HUES48 (cell line): ENCODE measurements around the gene PLCB1.
A peak's percentile ranks its signal among the peaks of the same experiment; 100 is the strongest.
"Not testable (repeated sequence)": the region's sequence is repeated elsewhere in the genome, so short reads cannot be mapped to it uniquely, and the experiment has no call there.

Source experiments
- H3K27ac ChIP-seq: one replicate; pipeline ENCODE4 v1.7.0; 2013; ENCODE audit warnings: low read depth, low read length, inconsistent platforms
- H3K27me3 ChIP-seq: 2 replicates; pipeline ENCODE4 v1.6.1; 2013; ENCODE audit warnings: mild to moderate bottlenecking, low read length; ENCODE audit not compliant: control insufficient read depth, insufficient read depth
- H3K36me3 ChIP-seq: 2 replicates; pipeline ENCODE4 v1.6.1; 2013; ENCODE audit warnings: low read length; ENCODE audit not compliant: control insufficient read depth, insufficient read depth
- H3K4me1 ChIP-seq: 2 replicates; pipeline ENCODE4 v1.6.1; 2013; ENCODE audit warnings: mild to moderate bottlenecking, low read length; ENCODE audit not compliant: control insufficient read depth, insufficient read depth
- H3K4me3 ChIP-seq: 2 replicates; pipeline ENCODE4 v1.5.1; 2013; ENCODE audit warnings: mild to moderate bottlenecking, low read depth, low read length
- H3K9ac ChIP-seq: 2 replicates; pipeline ENCODE4 v1.6.1; 2013; ENCODE audit warnings: mild to moderate bottlenecking, low read depth, low read length, moderate library complexity
- H3K9me3 ChIP-seq: 2 replicates; pipeline ENCODE4 v1.6.1; 2013; ENCODE audit warnings: low read length; ENCODE audit not compliant: control insufficient read depth, insufficient read depth

PLCB1 gene

DNA sequence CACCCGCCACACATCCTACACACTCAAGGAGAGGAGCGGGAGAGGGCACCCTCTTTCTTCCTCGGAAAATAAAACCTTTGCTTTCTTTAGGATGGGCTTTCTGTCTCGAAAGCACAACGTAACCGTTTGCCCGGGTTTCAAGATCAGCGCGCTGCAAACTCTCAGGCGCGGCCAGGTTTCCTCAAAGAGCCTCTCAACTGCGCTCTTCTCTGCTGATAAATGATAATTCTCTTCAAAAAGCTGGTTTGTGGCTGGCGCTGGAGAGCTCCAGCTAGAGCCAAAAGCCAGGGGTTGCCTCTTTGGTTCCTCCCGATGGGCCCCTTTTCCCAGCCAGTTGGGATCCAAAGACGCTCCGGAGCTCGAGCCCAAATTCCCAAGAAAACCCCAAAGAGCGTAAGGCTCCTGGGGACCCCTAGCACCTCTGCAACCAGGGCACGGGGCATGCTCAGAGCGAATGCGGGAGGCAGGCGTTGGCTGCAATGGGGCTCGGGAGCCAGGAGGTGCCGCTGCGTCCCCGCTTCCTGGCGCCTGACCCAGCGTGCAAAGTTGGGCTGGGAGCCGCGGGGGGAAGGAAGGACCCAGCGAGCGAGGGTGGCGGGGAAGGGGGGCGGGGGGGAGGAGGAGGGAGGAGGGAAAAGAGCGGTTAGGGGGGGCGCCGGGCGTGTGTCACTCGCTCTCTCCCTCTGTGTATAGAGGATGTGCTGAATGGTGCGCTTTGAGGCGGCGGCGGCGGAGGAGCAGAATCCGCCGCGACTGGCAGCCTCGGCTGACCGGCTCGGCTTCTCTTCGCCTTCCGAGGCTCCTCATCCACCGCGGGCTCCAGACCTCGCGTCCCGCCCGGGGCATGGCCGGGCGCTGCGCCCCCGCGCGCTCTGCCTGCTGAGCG is at the start of gene PLCB1:
TSS of gene PLCB1 (plus strand) at position 669 of the 886 bp plus-strand sequence. CDS start 386 bp downstream, outside the sequence.
- Histone ChIP-seq H3K9ac (peak within 1 kb of the TSS; percentile 40; the same call in 1 of the 2 replicates), H3K4me1 (peaks cover 26% of the 10 kb centered on the region), H3K9me3 (no peaks in the 10 kb centered on the region), H3K27me3 (peaks cover 38% of the 10 kb centered on the region), H3K27ac (no peak within 1 kb of the TSS), H3K4me3 (peak within 1 kb of the TSS; percentile 73), H3K36me3 (no peaks in the 10 kb centered on the region)

DNA sequence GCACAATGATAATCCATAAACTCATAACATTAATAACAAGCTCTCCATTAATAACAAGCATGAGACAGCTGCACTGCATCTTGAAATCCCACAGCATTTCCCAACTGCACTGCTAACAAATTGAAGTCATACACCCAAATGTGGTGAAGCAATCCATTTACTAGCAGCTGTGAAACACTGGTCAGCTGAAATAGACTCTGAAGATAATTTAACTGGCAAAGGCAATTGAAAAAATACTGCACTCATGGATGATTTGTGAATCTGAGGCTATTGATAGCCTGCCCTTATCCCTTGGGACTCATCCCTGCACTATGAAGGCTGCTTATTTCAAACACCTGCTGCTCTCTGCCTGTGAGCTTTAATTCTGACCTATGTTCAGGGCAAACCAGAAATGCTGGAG is 49.1 kb upstream of the PLCB1 start:
- no peak overlapping the region for H3K27ac ChIP-seq
- H3K4me1 ChIP-seq: no peaks in the 10 kb centered on the region
- no peaks in the 10 kb centered on the region for H3K9me3 ChIP-seq

DNA sequence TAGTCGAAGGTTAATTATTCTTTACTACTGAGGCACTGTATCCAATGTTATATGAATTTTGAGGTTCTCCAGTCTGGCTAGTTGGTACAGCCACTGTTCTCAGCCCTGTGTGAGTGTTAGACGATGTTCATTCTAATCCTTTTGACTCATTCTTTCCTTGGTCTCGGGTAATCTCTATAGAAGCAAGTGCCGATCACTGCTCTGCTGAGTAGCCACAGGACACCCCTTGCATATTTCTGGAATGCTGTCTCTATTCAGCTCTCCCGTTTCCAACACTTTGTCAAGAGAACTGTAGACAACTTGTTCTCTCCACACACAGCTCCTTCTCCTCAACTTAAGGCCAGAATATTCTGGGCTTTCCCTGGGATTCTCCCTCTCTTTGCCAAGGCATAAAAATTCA is 42.4 kb upstream of the PLCB1 start:
- Histone ChIP-seq H3K27me3 (no peaks in the 10 kb centered on the region), H3K27ac (no peak overlapping the region), H3K9ac (no peak overlapping the region), H3K4me3 (no peak overlapping the region), H3K9me3 (no peaks in the 10 kb centered on the region), H3K4me1 (no peaks in the 10 kb centered on the region), H3K36me3 (no peaks in the 10 kb centered on the region)

More for the DNA sequence above, 49.1 kb upstream of the PLCB1 start:
- H3K27me3 ChIP-seq: no peaks in the 10 kb centered on the region
- no peak overlapping the region for H3K9ac ChIP-seq
- H3K36me3 ChIP-seq: no peaks in the 10 kb centered on the region
- no peak overlapping the region for H3K4me3 ChIP-seq

DNA sequence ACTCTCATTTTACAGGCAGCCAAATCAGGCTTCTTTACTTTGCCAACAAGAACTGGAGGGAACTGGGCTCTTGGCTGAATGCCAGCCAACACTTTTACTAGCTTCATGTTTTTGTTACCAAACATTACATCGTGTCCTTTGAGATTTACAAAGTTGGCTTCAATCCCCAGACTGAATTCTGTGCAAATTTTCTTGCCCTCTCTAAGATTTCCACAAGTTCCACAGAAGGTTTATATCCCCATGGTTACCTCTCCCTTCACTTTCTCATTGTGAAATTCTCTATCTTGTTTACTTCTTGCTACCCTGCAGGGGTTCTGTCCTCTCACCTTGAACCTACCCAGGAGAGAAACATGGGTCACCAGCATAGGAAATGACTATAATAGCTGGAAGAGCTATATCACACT is 37.6 kb upstream of the PLCB1 start:
- Histone ChIP-seq H3K4me1 (no peaks in the 10 kb centered on the region), H3K4me3 (no peak overlapping the region), H3K27ac (no peak overlapping the region), H3K9ac (no peak overlapping the region), H3K27me3 (no peaks in the 10 kb centered on the region), H3K36me3 (no peaks in the 10 kb centered on the region), H3K9me3 (no peaks in the 10 kb centered on the region)

DNA sequence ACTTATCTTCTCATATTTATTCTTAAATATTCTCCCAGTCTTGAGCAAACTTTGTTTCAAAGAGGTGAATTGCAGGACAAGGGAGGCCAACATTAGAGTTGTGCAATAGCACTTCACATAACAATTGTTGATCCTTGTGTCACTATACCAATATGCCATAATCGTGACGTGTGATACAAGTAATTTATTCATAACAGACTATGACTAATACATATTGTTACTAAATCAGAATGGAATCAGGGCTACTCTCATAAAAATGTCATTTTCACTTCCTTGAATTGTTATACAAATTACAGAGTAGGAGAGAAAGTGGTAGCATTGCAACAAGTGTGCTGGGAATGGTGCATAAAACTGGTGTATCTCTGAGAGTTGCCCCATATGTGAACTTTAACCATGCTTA is 37.2 kb upstream of the PLCB1 start:
- no peaks in the 10 kb centered on the region for H3K36me3 ChIP-seq
- no peaks in the 10 kb centered on the region for H3K4me1 ChIP-seq
- H3K27me3 ChIP-seq: no peaks in the 10 kb centered on the region
- H3K4me3 ChIP-seq: no peak overlapping the region
- no peak overlapping the region for H3K9ac ChIP-seq
- no peaks in the 10 kb centered on the region for H3K9me3 ChIP-seq
- no peak overlapping the region for H3K27ac ChIP-seq

DNA sequence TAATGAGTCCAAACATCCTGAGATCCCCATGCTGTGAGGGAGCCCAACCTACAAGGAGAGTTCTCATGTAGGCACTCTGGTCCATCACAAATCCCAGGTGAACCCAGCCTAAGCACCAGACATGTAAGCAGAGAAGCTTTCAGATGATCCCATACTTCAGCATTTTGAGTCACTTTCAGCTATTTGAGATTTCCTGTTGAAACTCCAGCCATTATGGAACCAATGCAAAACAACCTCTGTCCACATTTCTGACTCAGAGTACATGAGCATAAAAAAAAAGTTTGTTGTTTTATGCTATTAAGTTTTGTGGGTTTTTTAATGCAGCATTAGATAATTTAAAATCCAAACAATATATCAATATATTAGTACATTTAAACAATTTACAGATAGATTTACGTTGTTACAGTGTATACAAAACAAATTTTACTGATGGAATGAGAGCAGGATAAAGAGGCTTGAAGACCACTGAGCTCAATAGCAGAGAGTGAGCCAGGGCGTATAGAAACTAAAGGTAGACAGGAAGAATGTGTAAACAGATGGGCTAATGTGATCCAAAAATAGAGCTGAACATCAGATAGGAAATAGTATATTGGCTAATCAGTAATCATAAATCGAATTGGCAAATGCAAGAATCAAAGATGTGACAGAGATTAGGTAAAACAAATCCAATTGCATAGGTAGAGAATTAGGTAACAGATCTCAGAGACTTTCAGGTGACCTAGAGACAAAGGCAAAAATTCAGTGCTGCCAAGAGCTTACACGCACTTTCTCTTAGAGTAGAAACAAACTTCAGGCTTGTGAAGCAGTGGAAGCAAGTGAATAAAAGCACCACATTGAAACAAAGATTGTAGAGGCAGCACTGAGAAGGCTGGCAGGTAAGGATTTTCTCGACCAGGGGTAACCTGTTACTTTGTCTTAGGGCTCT is 36.2 kb upstream of the PLCB1 start:
- Histone ChIP-seq H3K9me3 (no peaks in the 10 kb centered on the region), H3K27ac (no peak overlapping the region), H3K4me3 (no peak overlapping the region), H3K27me3 (no peaks in the 10 kb centered on the region), H3K36me3 (no peaks in the 10 kb centered on the region), H3K4me1 (no peaks in the 10 kb centered on the region), H3K9ac (no peak overlapping the region)

DNA sequence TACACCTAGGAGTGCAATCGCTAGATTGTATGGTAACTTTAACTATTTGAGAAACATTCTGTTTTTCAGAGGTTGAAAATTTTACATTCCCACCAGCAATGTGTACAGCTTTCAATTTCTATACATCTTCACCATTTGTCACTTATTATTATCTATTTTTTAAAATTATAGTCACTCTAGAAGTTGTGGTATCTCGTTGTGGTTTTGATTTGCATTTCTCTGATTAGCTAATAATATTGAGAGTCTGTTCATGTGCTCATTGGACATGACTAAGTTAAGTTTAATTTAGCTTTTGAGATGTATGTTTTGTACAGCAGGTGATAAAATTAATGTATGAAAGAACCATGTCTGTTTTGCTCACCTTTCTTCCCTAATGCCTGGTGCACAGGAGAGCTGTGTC is 34.8 kb upstream of the PLCB1 start:
- Histone ChIP-seq H3K9me3 (no peaks in the 10 kb centered on the region), H3K27me3 (no peaks in the 10 kb centered on the region), H3K4me1 (no peaks in the 10 kb centered on the region), H3K27ac (no peak overlapping the region), H3K4me3 (no peak overlapping the region), H3K9ac (no peak overlapping the region), H3K36me3 (no peaks in the 10 kb centered on the region)

DNA sequence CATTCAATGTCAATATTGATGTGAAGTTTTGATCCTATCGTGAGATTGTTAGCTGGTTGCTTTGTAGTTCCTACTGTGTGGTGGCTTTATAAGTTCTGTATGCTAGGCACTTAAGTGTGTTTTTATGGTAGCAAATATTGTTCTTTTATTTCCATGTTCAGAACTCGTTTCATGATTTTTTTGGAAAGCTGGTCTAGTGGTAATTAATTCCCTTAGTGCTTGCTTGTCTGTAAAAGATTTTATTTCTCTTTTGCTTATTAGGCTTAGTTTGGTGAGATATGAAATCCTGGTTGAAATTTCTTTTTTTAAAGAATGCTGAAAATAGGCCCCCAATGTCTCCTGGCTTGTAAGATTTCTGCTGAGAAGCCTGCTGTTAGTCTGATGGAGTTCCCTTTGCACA is 27.8 kb upstream of the PLCB1 start:
- Histone ChIP-seq H3K4me3 (no peak overlapping the region), H3K27me3 (no peaks in the 10 kb centered on the region), H3K9ac (no peak overlapping the region), H3K4me1 (no peaks in the 10 kb centered on the region), H3K36me3 (no peaks in the 10 kb centered on the region), H3K27ac (no peak overlapping the region), H3K9me3 (peaks cover 12% of the 10 kb centered on the region; the same call in 1 of the 2 replicates)

DNA sequence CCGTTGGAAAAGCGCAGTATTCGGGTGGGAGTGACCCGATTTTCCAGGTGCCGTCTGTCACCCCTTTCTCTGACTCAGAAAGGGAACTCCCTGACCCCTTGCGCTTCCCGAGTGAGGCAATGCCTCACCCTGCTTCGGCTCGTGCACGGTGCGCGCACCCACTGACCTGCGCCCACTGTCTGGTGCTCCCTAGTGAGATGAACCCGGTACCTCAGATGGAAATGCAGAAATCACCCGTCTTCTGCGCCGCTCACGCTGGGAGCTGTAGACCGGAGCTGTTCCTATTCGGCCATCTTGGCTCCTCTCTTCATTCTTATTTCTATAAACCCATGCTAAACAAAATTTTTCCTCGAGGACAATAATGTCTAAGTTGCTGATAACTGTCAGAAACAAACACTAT is 17.5 kb upstream of the PLCB1 start:
- H3K36me3 ChIP-seq, H3K27me3 ChIP-seq, H3K9ac ChIP-seq, H3K27ac ChIP-seq, H3K4me1 ChIP-seq, H3K9me3 ChIP-seq: not testable (repeated sequence)
- H3K4me3 ChIP-seq: peak overlapping the region; percentile 56

DNA sequence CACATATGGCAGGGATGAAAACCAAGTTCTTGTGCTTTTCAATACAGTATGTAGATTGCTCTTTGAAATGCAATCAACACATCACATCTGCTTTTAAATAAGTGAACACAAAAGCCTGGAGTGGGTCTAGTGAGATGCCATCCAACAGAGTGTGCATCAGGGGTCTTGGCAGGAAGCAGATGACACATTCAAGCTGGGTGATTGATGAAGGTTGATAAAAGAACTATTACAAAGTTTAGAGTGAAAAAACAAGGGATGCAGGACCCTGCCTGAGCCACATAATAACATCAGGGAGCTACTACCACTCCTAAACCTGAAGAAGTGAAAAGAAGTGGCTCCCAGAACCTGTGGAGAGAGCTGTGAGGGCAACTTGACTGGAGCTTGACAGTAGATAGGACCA is 16.6 kb upstream of the PLCB1 start:
- Histone ChIP-seq H3K4me3 (no peak overlapping the region), H3K27ac (no peak overlapping the region), H3K36me3 (no peaks in the 10 kb centered on the region), H3K9ac (no peak overlapping the region), H3K9me3 (no peaks in the 10 kb centered on the region; the same call in 1 of the 2 replicates), H3K4me1 (no peaks in the 10 kb centered on the region), H3K27me3 (no peaks in the 10 kb centered on the region)
